GM19035 (cell line): ENCODE measurements around the gene SLC43A3.
"Not testable (repeated sequence)": the region's sequence is repeated elsewhere in the genome, so short reads cannot be mapped to it uniquely, and the experiment has no call there.

ENCODE experiments used
- ATAC-seq: cut with Tn5 transposase; IDR thresholded peaks from one replicate; pipeline ENCODE4 v1.9.1; 2021; ENCODE audit not compliant: unreplicated experiment

SLC43A3 gene

DNA sequence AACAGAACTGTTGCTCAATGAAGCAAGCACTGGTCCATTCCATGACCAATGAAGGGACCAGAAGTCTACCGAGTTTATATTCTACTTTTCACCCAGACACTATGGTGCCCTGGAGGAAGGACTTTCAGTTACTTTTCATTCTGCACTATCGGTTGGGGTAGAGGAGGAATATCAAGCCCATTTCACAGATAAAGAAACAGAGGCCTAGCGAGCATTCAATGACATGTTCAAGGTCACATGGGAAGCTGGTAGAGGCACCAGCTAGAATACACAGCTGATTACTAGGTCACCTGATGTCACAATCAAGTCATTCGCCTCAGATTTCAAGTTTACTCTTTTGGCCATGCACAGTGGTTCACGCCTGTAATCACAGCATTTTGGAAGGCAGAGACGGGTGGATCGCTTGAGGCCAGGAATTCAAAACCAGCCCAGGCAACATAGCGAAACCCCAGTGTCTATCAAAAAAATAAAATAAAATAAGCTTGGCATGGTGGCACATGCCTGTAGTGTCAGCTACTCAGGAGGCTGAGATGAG lies 18.9 kb downstream of the SLC43A3 start:
- ATAC-seq, result no peak

DNA sequence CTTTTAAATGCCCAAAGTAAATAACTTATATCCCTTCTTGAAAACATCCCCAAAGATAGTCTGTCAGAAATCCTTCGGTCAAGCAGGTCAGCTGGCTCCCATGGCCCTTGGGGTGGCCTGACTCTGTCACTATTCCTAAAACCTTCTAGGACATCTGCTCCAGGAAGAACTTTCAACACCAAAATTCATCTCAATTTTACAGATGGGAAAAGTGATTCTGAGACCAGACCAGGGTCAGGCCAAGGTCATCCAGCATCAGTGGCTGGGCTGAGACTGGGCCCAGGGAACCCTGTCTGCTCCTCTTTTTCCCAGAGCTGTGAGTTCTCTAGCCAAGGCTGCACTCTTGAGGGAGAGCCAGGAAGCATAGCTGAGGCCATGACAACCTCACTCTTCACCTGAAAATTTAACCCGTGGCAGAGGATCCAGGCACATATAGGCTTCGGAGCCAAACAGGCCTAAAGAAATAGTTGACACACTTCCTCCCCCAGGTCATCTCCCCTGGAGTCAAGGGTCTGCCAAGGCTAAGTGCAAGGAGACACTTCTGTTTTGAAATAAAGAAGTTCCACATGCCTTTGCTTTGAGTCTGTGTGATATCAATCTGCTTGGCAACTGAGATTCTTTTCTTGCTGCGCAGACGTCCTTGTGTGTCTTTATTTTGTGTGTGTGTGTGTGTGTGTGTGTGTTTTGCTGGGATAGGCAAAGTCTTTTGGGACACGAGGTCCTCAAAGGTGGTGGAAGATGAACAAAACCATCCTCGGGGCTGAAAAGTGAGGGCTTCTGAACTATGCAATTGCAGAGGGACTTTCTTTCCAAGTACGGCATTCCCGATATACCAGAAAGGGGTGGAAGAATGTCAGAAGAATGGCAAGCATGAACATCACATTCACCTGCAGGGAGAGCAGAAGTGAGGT lies 19.7 kb downstream of the SLC43A3 start:
- no peak for ATAC-seq

DNA sequence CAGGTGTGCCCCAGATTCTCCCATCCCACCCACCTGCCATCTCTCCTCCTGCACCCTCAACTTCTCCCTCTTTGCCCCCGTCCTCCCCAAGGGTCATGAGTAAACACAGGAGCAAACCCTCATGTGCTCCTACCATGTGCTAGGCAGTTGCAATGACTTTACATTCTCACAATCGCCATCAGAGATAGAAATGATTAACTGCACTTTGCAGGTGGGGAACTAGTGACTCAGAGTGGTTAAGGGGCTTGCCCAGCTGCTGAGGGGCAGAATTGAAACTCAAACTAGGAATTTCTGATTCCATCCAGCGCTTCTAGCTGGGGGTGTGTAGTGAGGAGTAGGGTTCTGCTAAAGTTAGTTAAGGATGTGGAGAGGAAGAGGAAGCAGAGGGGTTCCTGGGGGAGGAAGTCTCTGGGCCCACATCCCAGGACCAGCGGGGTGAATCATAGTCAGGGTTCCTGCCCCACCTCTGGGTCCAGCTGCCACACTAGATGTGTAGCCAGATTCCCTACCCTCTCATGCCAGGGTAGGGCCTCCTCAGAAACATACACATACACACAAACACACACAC lies 20.5 kb downstream of the SLC43A3 start:
- peak; percentile 72 for ATAC-seq

DNA sequence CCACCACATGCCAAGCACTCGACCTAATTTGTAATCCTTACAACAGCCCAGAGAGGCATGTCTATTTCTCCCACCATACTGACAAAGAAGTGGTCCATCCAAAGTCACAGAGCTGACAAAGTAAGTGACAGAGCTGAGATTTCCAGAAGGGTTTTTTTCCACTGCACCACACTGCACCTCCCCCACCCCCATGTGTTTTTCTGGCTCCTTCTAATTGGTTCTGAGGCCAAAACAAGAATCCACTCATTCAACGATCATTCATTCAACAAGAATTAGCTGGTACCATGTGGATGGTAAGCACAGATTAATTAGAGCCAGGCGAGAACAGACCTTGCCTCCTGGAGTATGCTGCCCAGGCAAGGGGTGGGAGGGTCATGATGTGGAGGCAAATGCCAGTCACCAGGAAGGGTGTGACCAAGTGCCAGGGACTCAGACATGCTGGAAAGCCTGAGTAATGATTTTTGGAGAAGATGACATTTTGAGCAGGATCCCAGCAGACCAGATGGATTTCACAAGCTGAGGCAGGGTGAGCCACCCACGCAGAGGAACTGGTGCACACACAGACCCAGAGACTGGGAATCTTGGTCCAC lies 21.6 kb downstream of the SLC43A3 start:
- no peak for ATAC-seq

DNA sequence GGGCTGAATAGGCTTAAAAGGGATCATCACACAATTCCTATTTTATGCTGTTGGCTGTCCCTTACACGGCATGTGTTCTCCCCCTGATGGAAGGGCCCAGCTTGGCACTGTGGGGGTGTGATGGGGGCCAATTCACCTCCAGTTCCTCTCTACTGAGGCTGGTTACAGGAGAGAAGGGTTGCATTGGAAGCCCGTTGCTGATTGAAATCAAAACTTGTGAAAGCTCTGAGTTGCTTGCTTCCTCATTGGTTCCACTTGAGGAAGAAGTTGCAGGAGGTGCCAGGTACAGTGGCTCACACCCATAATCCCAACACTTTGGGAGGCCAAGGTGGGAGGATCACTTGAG lies 23.1 kb downstream of the SLC43A3 start:
- ATAC-seq, result no peak

DNA sequence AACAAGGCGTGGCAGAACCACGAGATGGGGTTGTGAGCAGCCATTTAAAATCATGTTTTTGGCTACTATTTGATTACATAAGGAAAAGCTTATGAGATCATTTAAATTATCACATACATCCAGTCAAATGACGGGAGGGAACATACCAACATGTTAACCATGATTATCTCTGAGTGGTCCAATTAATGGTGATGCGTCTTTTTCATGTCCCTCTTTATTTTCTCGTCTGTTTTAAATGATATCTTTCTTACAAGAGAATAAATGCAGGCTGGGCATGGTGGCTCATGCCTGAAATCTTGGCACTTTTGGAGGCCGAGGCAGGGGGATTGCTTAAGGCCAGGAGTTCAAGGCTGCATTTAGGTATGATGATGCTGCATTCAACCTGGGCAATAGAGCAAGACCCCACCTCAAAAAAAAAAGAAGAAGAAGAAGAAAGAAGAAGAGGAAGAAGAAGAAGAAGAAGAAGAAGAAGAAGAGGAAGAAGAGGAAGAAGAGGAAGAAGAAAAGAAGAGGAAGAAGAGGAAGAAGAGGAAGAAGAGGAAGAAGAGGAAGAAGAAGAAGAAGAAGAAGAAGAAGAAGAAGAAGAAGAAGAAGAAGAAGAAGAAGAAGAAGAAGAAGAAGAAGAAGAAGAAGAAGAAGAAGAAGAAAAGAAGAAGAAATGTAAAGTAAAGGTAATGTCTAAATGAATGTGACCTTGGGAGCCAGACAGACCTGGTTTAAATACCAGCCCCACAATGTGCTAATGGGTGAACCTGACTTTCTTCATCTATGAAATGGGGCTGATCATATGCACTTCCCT lies 23.7 kb downstream of the SLC43A3 start:
- ATAC-seq, result not testable (repeated sequence)

DNA sequence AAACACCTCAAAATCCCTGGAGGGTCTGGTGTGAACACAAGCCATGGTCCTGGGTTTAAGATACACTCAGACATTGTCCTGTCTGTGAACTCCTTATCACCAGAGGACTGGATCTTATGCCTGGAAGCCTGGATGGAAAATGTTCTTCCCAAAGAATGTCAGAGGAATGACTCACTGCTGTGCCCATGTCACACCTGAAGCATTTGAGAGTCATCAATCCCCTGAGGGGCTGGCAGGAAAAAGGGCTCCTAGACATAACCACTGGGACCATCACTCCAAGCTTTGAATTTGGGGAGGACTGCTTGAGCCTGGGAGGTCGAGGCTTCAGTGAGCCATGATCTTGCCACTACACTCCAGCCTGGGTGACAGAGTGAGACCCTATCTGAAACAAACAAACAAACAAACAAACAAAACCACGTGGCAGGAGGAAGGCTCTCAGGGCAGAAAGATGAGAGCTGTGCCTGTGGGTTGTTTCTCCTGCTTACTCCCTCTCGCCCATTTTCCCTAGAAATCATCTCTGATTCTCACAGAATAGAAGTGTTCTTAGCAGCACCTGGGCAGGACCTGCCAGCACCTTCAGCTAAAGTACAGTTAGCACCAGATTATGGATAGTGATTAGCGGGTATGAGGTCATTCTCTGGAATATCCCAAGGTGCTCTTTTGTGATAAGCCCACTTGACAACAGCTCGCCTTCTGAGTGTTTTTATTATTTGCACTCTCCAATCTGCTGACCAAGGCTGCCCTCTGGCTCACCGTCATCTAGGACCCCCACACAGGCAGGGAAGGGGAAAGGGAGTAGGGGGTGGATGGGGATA lies 24.5 kb downstream of the SLC43A3 start:
- ATAC-seq, result no peak

DNA sequence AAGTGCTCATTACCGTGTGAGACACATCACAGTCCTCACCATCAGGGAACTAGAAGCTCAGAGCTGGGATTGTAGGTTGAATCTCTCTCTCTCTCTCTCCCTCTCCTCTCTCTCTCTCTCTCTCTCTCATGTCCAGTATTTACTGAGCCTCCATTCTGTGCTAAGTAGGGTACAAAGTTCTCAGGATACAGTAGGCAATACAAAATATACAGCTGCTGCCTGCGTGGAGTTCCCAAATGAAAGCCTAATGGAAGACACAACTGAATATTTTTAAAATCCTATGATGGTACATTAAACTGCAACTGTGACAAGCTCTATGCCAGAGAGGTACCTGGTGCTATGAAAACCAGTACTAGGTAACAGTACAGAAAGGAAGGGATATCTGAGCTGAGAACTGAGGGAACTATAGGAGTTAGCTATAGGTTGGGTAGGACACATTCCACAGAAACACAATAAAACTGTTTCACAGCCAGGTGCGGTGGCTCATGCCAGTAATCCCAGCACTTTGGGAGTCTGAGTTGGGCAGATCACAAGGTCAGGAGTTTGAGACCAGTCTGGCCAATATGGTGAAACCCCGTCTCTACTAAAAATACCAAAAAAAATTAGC lies 26.8 kb downstream of the SLC43A3 start:
- no peak for ATAC-seq

DNA sequence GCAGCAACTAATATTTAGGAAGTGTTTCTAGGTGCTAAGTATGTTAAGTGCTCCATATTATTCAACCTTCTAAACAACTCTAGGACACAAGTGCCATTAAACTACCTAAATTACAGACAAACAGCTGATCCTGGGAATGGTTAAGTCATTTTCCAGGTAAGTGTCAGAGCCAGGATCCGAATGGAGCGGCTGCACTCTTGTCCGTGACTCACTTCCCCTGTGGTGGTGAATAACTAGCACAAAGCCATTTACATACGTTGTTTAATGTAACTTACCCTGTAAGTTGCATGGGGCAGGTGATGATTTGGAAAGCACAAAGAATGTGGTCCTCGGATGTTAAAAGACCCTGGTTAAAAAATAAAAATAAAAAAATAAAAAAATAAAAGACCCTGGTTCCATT lies 27.7 kb downstream of the SLC43A3 start:
- ATAC-seq, result no peak

DNA sequence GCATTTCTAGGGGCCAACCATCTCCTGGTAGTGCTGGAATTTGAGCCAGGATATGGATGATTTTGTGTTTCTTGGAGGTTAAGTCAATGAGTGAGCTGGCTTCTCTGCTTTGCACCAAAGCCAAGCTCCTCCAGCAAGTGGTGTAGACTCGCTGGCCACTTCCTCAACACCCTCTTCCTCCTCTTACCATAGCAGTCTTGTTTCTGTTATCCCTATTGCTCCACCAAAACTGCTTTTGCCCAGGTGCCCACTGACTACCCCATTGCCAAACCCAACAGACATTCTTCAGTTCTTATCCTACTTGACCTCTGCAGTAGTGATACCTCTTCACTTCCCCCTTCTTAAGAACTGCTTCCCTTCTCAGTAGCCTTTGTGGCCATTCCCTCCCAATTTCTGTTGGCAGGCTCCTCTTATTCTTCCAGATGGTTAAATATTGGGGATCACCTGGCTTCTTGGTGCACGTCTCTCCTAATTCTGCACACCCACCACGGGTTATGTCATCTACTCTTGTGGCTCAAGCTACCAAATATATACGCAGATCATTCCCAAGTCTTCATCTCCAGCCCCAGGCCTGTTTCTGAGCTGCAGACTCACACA lies 29.4 kb downstream of the SLC43A3 start:
- ATAC-seq, result no peak

DNA sequence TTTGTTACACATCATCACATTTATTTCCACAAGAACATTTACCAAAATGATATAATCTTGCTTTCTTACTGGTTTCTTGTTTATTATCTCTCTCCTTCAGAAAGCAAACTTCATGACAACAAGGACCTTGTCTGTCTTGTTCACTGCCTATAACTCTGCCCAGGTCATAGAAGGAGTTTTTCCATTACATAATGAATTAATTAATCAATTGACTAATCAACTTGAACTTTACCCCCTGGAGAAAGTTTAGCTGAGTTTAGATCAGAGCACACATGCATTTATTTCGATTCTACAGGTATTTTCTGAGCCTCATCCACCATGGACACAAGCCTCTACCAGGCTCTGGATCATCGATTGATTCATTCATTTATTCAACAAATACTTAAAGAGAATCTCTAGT lies 30.2 kb downstream of the SLC43A3 start:
- no peak for ATAC-seq

DNA sequence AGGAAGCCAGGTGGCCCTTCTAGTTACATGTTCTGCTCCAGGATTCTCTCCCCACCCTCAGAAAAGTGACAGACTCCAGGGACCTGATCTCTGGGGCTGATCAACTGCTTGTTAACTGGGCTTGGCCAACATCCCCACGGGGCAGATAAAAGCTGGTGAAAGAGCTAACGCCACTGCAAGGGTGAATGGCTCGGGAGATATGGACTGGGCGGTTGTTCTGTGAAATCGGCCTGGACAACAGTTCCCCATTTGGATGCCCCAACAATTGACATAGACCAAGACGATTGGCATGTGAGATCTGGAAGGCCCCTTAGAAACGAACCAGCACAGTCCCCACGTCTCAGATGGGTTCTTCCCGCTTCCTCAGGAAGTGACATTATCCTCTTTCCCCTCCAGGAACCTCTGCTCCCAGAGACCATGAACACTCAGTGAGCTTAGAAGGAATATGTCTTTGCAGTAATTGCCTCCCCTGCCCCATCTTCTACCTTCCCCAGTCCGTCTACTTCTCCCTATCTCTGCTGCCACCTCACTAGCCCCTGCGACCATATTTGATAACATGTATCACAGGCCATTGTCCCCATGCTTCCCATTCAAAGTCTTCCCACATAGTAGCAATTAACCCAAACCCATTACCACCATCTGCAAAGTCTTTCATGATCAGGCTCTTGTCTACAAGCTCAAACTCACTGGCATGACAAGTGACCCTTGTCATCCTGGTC lies 30.9 kb downstream of the SLC43A3 start:
- ATAC-seq, result no peak

DNA sequence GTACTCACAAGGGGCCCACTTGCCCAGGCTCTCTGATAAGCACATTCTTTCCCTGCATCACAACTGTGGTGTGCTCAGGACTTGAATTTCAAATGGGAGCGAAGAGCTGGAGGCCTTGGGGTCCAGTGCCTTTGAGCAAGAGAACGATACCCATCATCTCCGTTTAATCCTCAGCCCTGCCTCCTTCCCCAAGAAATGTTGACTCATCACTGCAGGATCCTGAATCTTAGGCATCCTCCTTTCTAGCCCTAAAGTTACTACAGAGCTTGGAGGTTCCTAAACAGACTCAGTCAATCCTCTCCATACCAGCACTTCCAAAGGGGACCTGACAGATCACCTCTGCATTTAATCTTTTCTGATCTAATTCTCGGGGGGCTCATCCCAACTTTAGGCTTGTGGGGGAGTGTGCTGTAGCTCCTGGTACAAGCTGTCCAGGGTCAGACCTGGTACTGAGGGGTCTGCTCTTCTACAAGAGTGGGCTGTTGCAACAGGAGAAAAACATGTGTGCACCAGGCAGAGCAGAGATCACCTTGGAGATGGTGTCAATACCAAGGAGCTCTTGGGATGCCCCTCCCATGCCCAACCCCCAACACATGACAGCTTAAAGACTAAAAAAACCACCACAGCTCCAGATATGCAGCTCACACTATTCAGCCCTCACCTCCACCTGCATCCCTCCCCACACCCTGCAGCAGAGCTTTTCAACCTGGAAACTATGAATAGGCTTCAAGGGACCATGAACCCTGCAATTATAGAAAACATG lies 32.5 kb downstream of the SLC43A3 start:
- no peak for ATAC-seq

DNA sequence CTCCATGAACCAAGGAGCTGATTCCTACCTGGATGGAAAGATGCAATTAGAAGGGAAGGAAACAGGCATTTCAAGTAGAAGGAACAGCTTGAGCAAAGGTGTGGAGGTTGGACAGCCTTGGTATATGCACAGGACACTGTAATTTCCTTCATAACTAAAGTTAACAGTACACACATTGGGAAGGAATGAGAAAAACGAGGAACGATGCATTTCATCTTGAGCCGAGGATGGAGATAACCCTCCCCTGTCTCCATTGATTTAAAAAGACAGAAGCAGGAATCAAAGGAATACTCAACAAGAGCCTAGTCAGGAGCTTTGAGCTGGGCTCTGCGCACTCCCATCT lies 34.2 kb downstream of the SLC43A3 start:
- no peak for ATAC-seq

DNA sequence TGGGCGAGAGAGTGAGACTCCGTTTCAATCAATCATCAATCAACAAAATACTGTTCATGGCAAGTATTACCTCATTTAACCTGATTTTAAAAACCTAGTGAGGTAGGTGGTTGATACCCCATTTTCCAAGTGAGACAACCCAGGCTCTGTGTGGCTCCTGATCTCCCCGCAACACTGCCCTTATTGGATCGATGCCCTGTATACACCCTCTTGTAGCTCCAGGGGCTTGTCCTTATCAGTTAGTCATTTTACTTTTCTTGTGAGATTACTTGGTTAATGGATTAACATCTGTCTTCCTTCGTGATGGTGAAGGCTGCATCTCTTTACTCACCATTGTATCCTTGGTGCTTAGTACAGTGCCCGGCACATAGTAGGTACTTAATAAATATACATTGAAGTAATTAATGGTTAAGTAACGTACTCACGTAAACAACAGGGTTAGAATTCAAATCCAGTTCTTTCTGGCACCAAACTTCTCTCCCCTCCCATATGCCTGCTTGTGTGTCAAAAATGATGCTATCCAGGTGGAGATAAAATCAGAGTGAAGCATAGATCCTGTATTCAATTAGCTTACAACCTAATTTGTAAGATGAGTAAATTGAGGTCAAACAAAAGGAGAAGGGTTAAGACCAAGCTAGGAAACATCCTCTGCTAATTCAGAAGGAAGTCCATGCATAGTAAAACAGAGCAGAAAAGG lies 34.7 kb downstream of the SLC43A3 start:
- no peak for ATAC-seq

DNA sequence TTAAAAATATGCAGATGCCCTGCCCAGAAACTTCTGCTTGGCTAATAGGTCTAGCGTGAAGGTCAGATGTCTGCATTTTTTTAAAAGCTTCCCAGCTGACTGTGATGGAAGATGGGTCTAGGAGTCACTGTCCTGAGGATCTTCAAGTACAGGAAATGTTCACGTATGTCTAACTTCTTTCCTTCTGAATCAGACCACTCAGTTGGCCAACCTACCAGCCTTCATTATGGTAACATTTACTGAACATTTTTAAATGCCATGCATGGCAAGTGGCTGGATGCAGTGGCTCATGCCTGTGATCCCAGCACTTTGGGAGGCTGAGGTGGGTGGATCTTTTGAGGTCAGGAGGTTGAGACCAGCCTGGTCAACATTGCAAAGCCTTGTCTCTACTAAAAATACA lies 35.4 kb downstream of the SLC43A3 start:
- ATAC-seq, result no peak

DNA sequence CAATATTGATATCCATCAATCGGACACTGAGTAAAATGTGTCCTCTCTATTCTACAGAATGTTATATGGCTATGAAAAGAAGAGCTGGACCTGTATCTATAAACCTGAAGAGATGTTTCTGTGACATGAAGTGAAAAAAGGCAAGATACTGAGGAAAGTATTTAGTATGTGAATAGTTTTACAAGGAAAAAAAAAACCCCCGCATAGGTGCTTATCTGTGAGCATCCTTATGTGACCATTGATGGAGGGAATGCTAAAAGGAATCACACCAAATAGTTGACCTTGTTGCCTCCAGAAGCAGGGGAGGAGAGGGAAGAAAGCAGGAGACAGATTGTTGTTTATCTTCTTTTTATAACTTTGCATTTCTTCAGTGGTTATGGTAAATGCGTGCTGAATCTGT lies 35.8 kb downstream of the SLC43A3 start:
- no peak for ATAC-seq

DNA sequence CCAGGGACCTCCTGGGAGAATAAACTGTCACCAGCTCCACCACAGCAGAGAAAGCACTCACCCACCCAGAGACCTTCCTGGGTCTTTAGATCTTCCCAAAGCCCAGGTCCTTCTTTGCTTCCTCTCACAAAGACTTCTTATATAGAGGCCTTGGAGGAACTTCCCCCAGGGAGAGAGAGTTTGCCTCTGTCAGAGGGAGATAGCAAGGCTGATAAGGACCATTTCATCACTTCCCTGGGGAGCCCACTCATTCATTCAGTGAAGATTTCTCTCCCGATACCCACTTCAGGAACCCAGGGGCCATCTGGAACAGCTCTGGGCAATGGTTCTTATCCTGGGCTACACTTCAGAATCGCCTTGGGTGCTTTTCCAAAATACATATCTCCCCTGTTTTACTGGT lies 36.4 kb downstream of the SLC43A3 start, which contains the start of gene PRG2:
Gene PRG2, minus strand, starts transcription at position 116 of the 400 bp plus-strand sequence. CDS start 706 bp downstream, outside the sequence.
- ATAC-seq, result no peak
